Fibroblast of gingiva (primary cell): ENCODE data around the gene NES.
A peak's percentile ranks its signal among the peaks of the same experiment; 100 is the strongest.

Experiments used
- DNase-seq: peaks from one replicate; pipeline ENCODE4 v3.0.0-alpha.2; 2011; ENCODE audit warnings: low read depth

The NES gene

GRCh38 chr1:156681196-156681960 lies 4.2 kb upstream of the NES start:
- no peak for DNase-seq

GRCh38 chr1:156680056-156680455 lies 2.8 kb upstream of the NES start:
- DNase-seq = no peak

- peak; percentile 78 for DNase-seq
Observed at GRCh38 chr1:156677616-156678596, 699 bp upstream of the NES start.

GRCh38 chr1:156676114-156676819 lies 940 bp downstream of the NES start:
- DNase-seq = no peak

GRCh38 chr1:156675210-156676113 lies 1.7 kb downstream of the NES start:
- no peak for DNase-seq

- DNase-seq = no peak
Observed at GRCh38 chr1:156673387-156674121, 3.7 kb downstream of the NES start.

GRCh38 chr1:156671804-156672203 lies 5.4 kb downstream of the NES start:
- no peak for DNase-seq

GRCh38 chr1:156670791-156671190 lies 6.4 kb downstream of the NES start:
- no peak for DNase-seq

GRCh38 chr1:156670359-156670758 lies 6.8 kb downstream of the NES start:
- DNase-seq = no peak

GRCh38 chr1:156669794-156670193 lies 7.4 kb downstream of the NES start:
- DNase-seq = no peak

- DNase-seq = no peak
Observed at GRCh38 chr1:156668801-156669637, 8.2 kb downstream of the NES start.

GRCh38 chr1:156667968-156668709 lies 9.1 kb downstream of the NES start:
- no peak for DNase-seq

GRCh38 chr1:156667610-156667967 lies 9.6 kb downstream of the NES start:
- peak; percentile 33 for DNase-seq

- no peak for DNase-seq
Observed at GRCh38 chr1:156666862-156667609, 10.2 kb downstream of the NES start.

GRCh38 chr1:156665539-156665938 lies 11.7 kb downstream of the NES start:
- DNase-seq = no peak

- DNase-seq = no peak
Observed at GRCh38 chr1:156664767-156665411, 12.3 kb downstream of the NES start.

- DNase-seq = peak; percentile 23
Observed at GRCh38 chr1:156664046-156664766, 13.0 kb downstream of the NES start.
